HS-27A (cell line): Measurements from ENCODE around the gene SMTNL2.

Experiments used
- DNase-seq: peaks from one replicate; pipeline ENCODE4 v3.0.0-alpha.2; 2012; ENCODE audit warnings: low read depth, missing footprints

SMTNL2 gene

GRCh38 chr17:4584101-4584916, at the start of gene SMTNL2:
Gene SMTNL2, plus strand, starts transcription at chr17:4584529. Its CDS starts 77 bp downstream, at chr17:4584606.
- DNase-seq = no peak

- DNase-seq = no peak
These were observed 49.2 kb upstream of the SMTNL2 start for GRCh38 chr17:4534928-4535666.

GRCh38 chr17:4535667-4536258, 48.6 kb upstream of the SMTNL2 start:
- no peak for DNase-seq

- no peak for DNase-seq
These were observed 48.0 kb upstream of the SMTNL2 start for GRCh38 chr17:4536259-4536741.

- no peak for DNase-seq
These were observed 47.5 kb upstream of the SMTNL2 start for GRCh38 chr17:4536742-4537411.

GRCh38 chr17:4537451-4538235, 46.7 kb upstream of the SMTNL2 start:
- DNase-seq = no peak

- DNase-seq = no peak
These were observed 45.9 kb upstream of the SMTNL2 start for GRCh38 chr17:4538236-4539002.

- no peak for DNase-seq
These were observed 45.3 kb upstream of the SMTNL2 start for GRCh38 chr17:4539025-4539424.

- DNase-seq = no peak
These were observed 44.6 kb upstream of the SMTNL2 start for GRCh38 chr17:4539576-4540223.

- no peak for DNase-seq
These were observed 44.1 kb upstream of the SMTNL2 start for GRCh38 chr17:4540224-4540651.

GRCh38 chr17:4540687-4541327, 43.5 kb upstream of the SMTNL2 start:
- no peak for DNase-seq

GRCh38 chr17:4541328-4542002, 42.9 kb upstream of the SMTNL2 start:
- no peak for DNase-seq

GRCh38 chr17:4542003-4542725, 42.2 kb upstream of the SMTNL2 start:
- no peak for DNase-seq

- no peak for DNase-seq
These were observed 41.6 kb upstream of the SMTNL2 start for GRCh38 chr17:4542726-4543191.

GRCh38 chr17:4543557-4544026, 40.7 kb upstream of the SMTNL2 start:
- DNase-seq = no peak

- no peak for DNase-seq
These were observed 40.0 kb upstream of the SMTNL2 start for GRCh38 chr17:4544135-4544950.

GRCh38 chr17:4544951-4545216, 39.4 kb upstream of the SMTNL2 start:
- DNase-seq = no peak
